H1 (cell line): ENCODE data around the gene RAD51B. TPM values are rescaled to one million over a fixed set of nuclear protein-coding genes. Genes with fewer than 3 reads are reported as not detected.

Experiments
- CTCF ChIA-PET: fragments of 300-600 bp; sonication (Branson Sonifier 250); formaldehyde crosslinking; loops from one replicate; lab custom pipeline; 2021; ENCODE audit not compliant: partially characterized antibody; lab: Charles Lee
- POLR2A ChIA-PET: fragments of 300-600 bp; sonication (Branson Sonifier 250); formaldehyde crosslinking; loops from one replicate; lab custom pipeline; 2021; ENCODE audit warnings: inconsistent platforms; ENCODE audit not compliant: partially characterized antibody; lab: Charles Lee
- DNase-seq, 2 experiments: peaks; one replicate each; pipeline versions ENCODE4 v3.0.0 to v3.0.0-alpha.2; 2010 to 2022; ENCODE audit warnings: low spot score in 2 of 2, low read depth in 1 of 2, mixed read lengths in 1 of 2
- FAIRE-seq: peaks from 2 replicates; lab custom pipeline; 2011; peaks lifted over from hg19 to GRCh38; lab: Jason Lieb, UNC
- H2AFZ ChIP-seq: 2 replicates; pipeline ENCODE4 v1.8.1; 2012; ENCODE audit warnings: low read length, inconsistent platforms
- H2AK5ac ChIP-seq: 2 replicates; pipeline ENCODE4 v1.6.1; 2013; ENCODE audit warnings: low read depth, low read length
- H2BK120ac ChIP-seq: replicated peaks from 2 replicates; pipeline ENCODE3; 2013; ENCODE audit warnings: low read depth, low read length, inconsistent platforms
- H2BK12ac ChIP-seq: 2 replicates; pipeline ENCODE4 v1.6.1; 2013; ENCODE audit warnings: low read depth, low read length
- H2BK15ac ChIP-seq: 2 replicates; pipeline ENCODE4 v1.6.1; 2013; ENCODE audit warnings: low read length
- H2BK20ac ChIP-seq: 2 replicates; pipeline ENCODE4 v1.6.1; 2013; ENCODE audit warnings: low read length
- H2BK5ac ChIP-seq: 2 replicates; pipeline ENCODE4 v1.6.1; 2013; ENCODE audit warnings: low read depth, low read length
- H3K14ac ChIP-seq: 2 replicates; pipeline ENCODE4 v1.6.1; 2013; ENCODE audit warnings: inconsistent platforms; ENCODE audit not compliant: insufficient read length
- H3K18ac ChIP-seq: 2 replicates; pipeline ENCODE4 v1.6.1; 2013; ENCODE audit warnings: low read length; ENCODE audit errors: extremely low read depth
- H3K23ac ChIP-seq: 2 replicates; pipeline ENCODE4 v1.6.1; 2013; ENCODE audit warnings: inconsistent platforms; ENCODE audit not compliant: insufficient read length
- H3K23me2 ChIP-seq: 2 replicates; pipeline ENCODE4 v1.6.1; 2013; ENCODE audit warnings: low read depth, low read length
- H3K27ac ChIP-seq: 2 replicates; pipeline ENCODE4 v1.6.1; 2011; ENCODE audit warnings: low read depth, low read length, inconsistent platforms
- H3K27me3 ChIP-seq, 4 experiments: replicated peaks in 1 of 4; 1 replicate in 1 of 4; 2 replicates in 3 of 4; pipeline versions ENCODE4 v1.6.1 to v1.8.1; 2011 to 2013; ENCODE audit warnings: low read length in 3 of 4, mild to moderate bottlenecking in 3 of 4, inconsistent platforms in 2 of 4, mixed read lengths in 2 of 4, moderate library complexity in 1 of 4; ENCODE audit not compliant: control insufficient read depth in 3 of 4, insufficient read depth in 3 of 4; ENCODE audit errors: extremely low read depth in 1 of 4
- H3K36me3 ChIP-seq, 4 experiments: 2 replicates each; pipeline versions ENCODE4 v1.6.1 to v1.8.1; 2011 to 2013; ENCODE audit warnings: mild to moderate bottlenecking in 4 of 4, low read length in 3 of 4, moderate library complexity in 2 of 4, control low read depth in 1 of 4, inconsistent platforms in 1 of 4; ENCODE audit not compliant: insufficient read depth in 4 of 4, control insufficient read depth in 2 of 4
- H3K4ac ChIP-seq: replicated peaks from 2 replicates; pipeline ENCODE3; 2013; ENCODE audit warnings: low read length, low read depth, mixed read lengths, inconsistent platforms; ENCODE audit not compliant: insufficient read length
- H3K4me1 ChIP-seq, 4 experiments: replicated peaks in 1 of 4; 1 replicate in 1 of 4; 2 replicates in 3 of 4; pipeline versions ENCODE4 v1.6.1 to v1.8.1; 2011 to 2013; ENCODE audit warnings: low read length in 3 of 4, inconsistent platforms in 2 of 4, mixed read lengths in 1 of 4; ENCODE audit not compliant: insufficient read depth in 4 of 4, control insufficient read depth in 3 of 4
- H3K4me2 ChIP-seq, 2 experiments: 2 replicates each; pipeline versions ENCODE4 v1.6.1 to v1.8.1; 2011 to 2013; ENCODE audit warnings: low read depth in 2 of 2, low read length in 2 of 2, control low read depth in 1 of 2, inconsistent platforms in 1 of 2, mild to moderate bottlenecking in 1 of 2; ENCODE audit not compliant: insufficient read depth in 1 of 2
- H3K4me3 ChIP-seq, 4 experiments: fragments of 200-600, 300-600 bp in 1 of 4; sonication (generic), shearing (Covaris generic), sonication (Bioruptor Twin) in 1 of 4; 2 replicates each; pipeline versions ENCODE4 v1.5.1 to v1.8.1; 2011 to 2016; ENCODE audit warnings: low read length in 4 of 4, low read depth in 3 of 4, control low read depth in 2 of 4, inconsistent platforms in 2 of 4, mild to moderate bottlenecking in 2 of 4, mixed read lengths in 1 of 4, moderate library complexity in 1 of 4; ENCODE audit not compliant: insufficient read depth in 2 of 4; ENCODE audit errors: extremely low read depth in 1 of 4
- H3K56ac ChIP-seq: replicated peaks from 2 replicates; pipeline ENCODE3; 2013; ENCODE audit warnings: low read depth, mild to moderate bottlenecking, mixed read lengths, low read length, inconsistent platforms; ENCODE audit not compliant: insufficient read length
- H3K79me1 ChIP-seq: 2 replicates; pipeline ENCODE4 v1.6.1; 2013; ENCODE audit warnings: low read depth, low read length, control low read depth
- H3K79me2 ChIP-seq, 2 experiments: 2 replicates each; pipeline versions ENCODE4 v1.6.1 to v1.8.1; 2012 to 2013; ENCODE audit warnings: low read length in 2 of 2, mild to moderate bottlenecking in 2 of 2, inconsistent platforms in 1 of 2; ENCODE audit not compliant: insufficient read depth in 2 of 2, control insufficient read depth in 1 of 2
- H3K9ac ChIP-seq, 4 experiments: replicated peaks in 1 of 4; 1 replicate in 1 of 4; 2 replicates in 3 of 4; pipeline versions ENCODE4 v1.6.1 to v1.8.1; 2011 to 2013; ENCODE audit warnings: low read depth in 3 of 4, low read length in 3 of 4, control low read depth in 2 of 4, mild to moderate bottlenecking in 2 of 4, moderate library complexity in 2 of 4, inconsistent platforms in 1 of 4; ENCODE audit errors: extremely low read depth in 1 of 4
- H3K9me3 ChIP-seq, 2 experiments: 2 replicates each; pipeline versions ENCODE4 v1.6.1 to v1.8.1; 2012 to 2013; ENCODE audit warnings: mild to moderate bottlenecking in 2 of 2, moderate library complexity in 2 of 2, control low read depth in 1 of 2, inconsistent platforms in 1 of 2, low read depth in 1 of 2, low read length in 1 of 2, mixed read lengths in 1 of 2; ENCODE audit not compliant: insufficient read depth in 2 of 2
- H4K20me1 ChIP-seq, 2 experiments: replicated peaks in 1 of 2; 2 replicates each; pipeline versions ENCODE3 to v1.8.1; 2011 to 2013; ENCODE audit warnings: inconsistent platforms in 2 of 2, low read length in 2 of 2, mild to moderate bottlenecking in 1 of 2; ENCODE audit not compliant: insufficient read depth in 2 of 2, control insufficient read depth in 1 of 2
- H4K5ac ChIP-seq: 2 replicates; pipeline ENCODE4 v1.6.1; 2013; ENCODE audit warnings: low read length, low read depth, mixed read lengths, inconsistent platforms; ENCODE audit not compliant: insufficient read length
- H4K8ac ChIP-seq: 2 replicates; pipeline ENCODE4 v1.8.0; 2013; ENCODE audit warnings: mild to moderate bottlenecking, moderate library complexity, low read length, inconsistent platforms; ENCODE audit not compliant: insufficient read depth; ENCODE audit errors: extremely low read depth
- H4K91ac ChIP-seq: replicated peaks from 2 replicates; pipeline ENCODE3; 2013; ENCODE audit warnings: low read length, mixed read lengths, inconsistent platforms; ENCODE audit not compliant: insufficient read length
- CREB1 ChIP-seq: IDR thresholded peaks from 2 replicates; pipeline ENCODE4 v1.6.1; 2012; ENCODE audit warnings: inconsistent platforms
- E2F6 ChIP-seq: IDR thresholded peaks from 2 replicates; pipeline ENCODE4 v1.6.1; 2012; ENCODE audit warnings: inconsistent platforms
- EGR1 ChIP-seq: IDR thresholded peaks from 2 replicates; pipeline ENCODE4 v1.6.1; 2011; ENCODE audit warnings: low read depth, low read length, borderline replicate concordance
- HDAC2 ChIP-seq, 2 experiments: fragments of 300-600 bp in 1 of 2; sonication (generic) in 1 of 2; IDR thresholded peaks; 2 replicates each; pipeline ENCODE4 v1.6.1; 2011 to 2012; ENCODE audit warnings: low read depth in 2 of 2, low read length in 2 of 2, mild to moderate bottlenecking in 2 of 2, moderate library complexity in 2 of 2, borderline replicate concordance in 1 of 2, inconsistent platforms in 1 of 2
- RAD21 ChIP-seq, 2 experiments: IDR thresholded peaks in 1 of 2; conservative IDR thresholded peaks in 1 of 2; 2 replicates each; pipeline ENCODE4 v1.6.1; 2011; ENCODE audit warnings: low read depth in 2 of 2, low read length in 2 of 2, improper control_type of control experiment in 1 of 2, inconsistent platforms in 1 of 2, mild to moderate bottlenecking in 1 of 2, moderate library complexity in 1 of 2
- SAP30 ChIP-seq: fragments of 300-600 bp; sonication (generic); IDR thresholded peaks from 2 replicates; pipeline ENCODE4 v1.7.1; 2012; ENCODE audit warnings: low read length, moderate library complexity, mild to moderate bottlenecking, inconsistent platforms; ENCODE audit not compliant: insufficient read depth, insufficient replicate concordance
- WGBS, 2 experiments: shearing (Covaris generic) in 1 of 2; methylation state at CpG; one replicate each; pipeline versions ENCODE4 v1.1.6 to v1.1.7; 2013 to 2015; ENCODE audit warnings: low lambda C conversion rate in 2 of 2, mixed read lengths in 2 of 2, inconsistent platforms in 1 of 2, low coverage in 1 of 2, missing lambda C conversion rate in 1 of 2; ENCODE audit not compliant: insufficient replicate concordance in 2 of 2, insufficient coverage in 1 of 2, insufficient read length in 1 of 2; ENCODE audit errors: extremely low coverage in 1 of 2, missing lambda C conversion rate in 1 of 2; 5-methylcytosine and 5-hydroxymethylcytosine counted together
- polyA plus RNA-seq, 7 experiments: library from polyadenylated mRNA; depleted of rRNA in 3 of 7; stranded (reverse) in 5 of 7; unstranded in 2 of 7; fragments of >200 nt in 5 of 7; fragments of 200-250 nt in 2 of 7; gene quantifications; 1 replicate in 5 of 7; 2 replicates in 1 of 7; 4 replicates in 1 of 7; pipeline versions ENCODE4 v1.2.1 to v1.2.3, GENCODE V29; 2011 to 2013; ENCODE audit warnings: missing spikeins in 2 of 7, mixed read lengths in 2 of 7
- total RNA-seq: library from RNA; stranded (reverse); fragmentation: NEBNext Ultra II Directional; extraction: Animal tissue kit (Norgen Biotek cat#: 25700); gene quantifications from 2 replicates; pipeline ENCODE4 v1.2.1, GENCODE V29; 2021

Gene RAD51B
- total and polyA plus RNA-seq, 2 of the 8 experiments (the other 6 are each of a cell fraction or from before 2014, with no cell fraction given): 3.9 to 14.9 TPM

- POLR2A ChIA-PET: no interaction called here
- TF ChIP-seq SAP30: no peak
- TF ChIP-seq E2F6: 0 out of 2 replicates have a peak, but pooled peaks have one; percentile 33
- TF ChIP-seq HDAC2 (IDR thresholded peaks at IDR 0.05; ENCODE audit: borderline replicate concordance in 1 of 2, low read depth in 2 of 2, low read length in 2 of 2): no peak
- no peak for TF ChIP-seq EGR1
- no peak for TF ChIP-seq CREB1
- TF ChIP-seq RAD21 (IDR thresholded peaks at IDR 0.05 in 1 of 2, conservative IDR thresholded peaks at IDR 0.05 in 1 of 2; ENCODE audit: low read depth in 2 of 2, low read length in 2 of 2): no peak
Measured at GRCh38 chr14:68397822-68398221, 578.2 kb downstream of the RAD51B start.

More at GRCh38 chr14:68397822-68398221, 578.2 kb downstream of the RAD51B start:
- no peaks in the 10 kb centered on the region for H3K36me3 ChIP-seq
- no peak overlapping the region for H4K5ac ChIP-seq
- H3K9ac ChIP-seq: 0 out of 7 replicates have a peak overlapping the region, but pooled peaks of 1 of the 4 experiments have one; percentile 6
- CTCF ChIA-PET: interaction anchor here (0.5 to 1.2 kb wide), 3 partner anchors 51 to 97 kb away, joined by 3 to 4 read pairs (median 3); no protein-coding TSS in a partner anchor
- H3K23ac ChIP-seq: no peak overlapping the region
- H3K4me3 ChIP-seq: no peak overlapping the region
- H4K91ac ChIP-seq: no peak overlapping the region
- no peak overlapping the region for H3K18ac ChIP-seq
- no peaks in the 10 kb centered on the region for H3K9me3 ChIP-seq
- H3K4ac ChIP-seq: peak overlapping the region; percentile 4
- no peaks in the 10 kb centered on the region; the same call in 1 of the 2 replicates for H3K23me2 ChIP-seq
- H3K79me1 ChIP-seq: no peaks in the 10 kb centered on the region
- H2AK5ac ChIP-seq: no peak overlapping the region; the same call in 1 of the 2 replicates
- H3K56ac ChIP-seq: no peak overlapping the region
- 0 out of 2 replicates have a peak overlapping the region, but pooled peaks have one; percentile 52 for H2BK12ac ChIP-seq
- no peak overlapping the region for H2BK120ac ChIP-seq
- H3K14ac ChIP-seq: no peak overlapping the region
- H3K27ac ChIP-seq: no peak overlapping the region
- FAIRE-seq (no peak), DNase-seq (no peak)
- no peaks in the 10 kb centered on the region for H3K27me3 ChIP-seq
- H4K8ac ChIP-seq: no peak overlapping the region; the same call in 1 of the 2 replicates
- no peaks in the 10 kb centered on the region for H4K20me1 ChIP-seq
- WGBS, 2 experiments: 90% methylated on average over 5 of the region's 6 CpGs; no CpG with 5 or more reads in 1 of the 2 experiments
- no peak overlapping the region for H2AFZ ChIP-seq
- no peak overlapping the region for H3K4me2 ChIP-seq
- H3K4me1 ChIP-seq: peaks cover 3 to 8% (median 4%) of the 10 kb centered on the region in 4 experiments
- H2BK20ac ChIP-seq: no peak overlapping the region
- no peaks in the 10 kb centered on the region for H3K79me2 ChIP-seq
- no peak overlapping the region for H2BK5ac ChIP-seq
- no peak overlapping the region for H2BK15ac ChIP-seq
